HG02588 (cell line): ENCODE measurements around the gene ASGR1.

Experiments
- ATAC-seq: cut with Tn5 transposase; IDR thresholded peaks from one replicate; pipeline ENCODE4 v1.9.1; 2021; ENCODE audit warnings: mild to moderate bottlenecking, moderate library complexity; ENCODE audit not compliant: unreplicated experiment

ASGR1 gene, protein sequence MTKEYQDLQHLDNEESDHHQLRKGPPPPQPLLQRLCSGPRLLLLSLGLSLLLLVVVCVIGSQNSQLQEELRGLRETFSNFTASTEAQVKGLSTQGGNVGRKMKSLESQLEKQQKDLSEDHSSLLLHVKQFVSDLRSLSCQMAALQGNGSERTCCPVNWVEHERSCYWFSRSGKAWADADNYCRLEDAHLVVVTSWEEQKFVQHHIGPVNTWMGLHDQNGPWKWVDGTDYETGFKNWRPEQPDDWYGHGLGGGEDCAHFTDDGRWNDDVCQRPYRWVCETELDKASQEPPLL

GRCh38 chr17:7179317-7180254 lies at the start of gene ASGR1:
ASGR1 (minus strand) TSS chr17:7179370; CDS start chr17:7178563, 807 bp downstream.
- ATAC-seq: no peak

GRCh38 chr17:7228920-7229319 lies 49.8 kb upstream of the ASGR1 start:
- ATAC-seq: no peak

DNA sequence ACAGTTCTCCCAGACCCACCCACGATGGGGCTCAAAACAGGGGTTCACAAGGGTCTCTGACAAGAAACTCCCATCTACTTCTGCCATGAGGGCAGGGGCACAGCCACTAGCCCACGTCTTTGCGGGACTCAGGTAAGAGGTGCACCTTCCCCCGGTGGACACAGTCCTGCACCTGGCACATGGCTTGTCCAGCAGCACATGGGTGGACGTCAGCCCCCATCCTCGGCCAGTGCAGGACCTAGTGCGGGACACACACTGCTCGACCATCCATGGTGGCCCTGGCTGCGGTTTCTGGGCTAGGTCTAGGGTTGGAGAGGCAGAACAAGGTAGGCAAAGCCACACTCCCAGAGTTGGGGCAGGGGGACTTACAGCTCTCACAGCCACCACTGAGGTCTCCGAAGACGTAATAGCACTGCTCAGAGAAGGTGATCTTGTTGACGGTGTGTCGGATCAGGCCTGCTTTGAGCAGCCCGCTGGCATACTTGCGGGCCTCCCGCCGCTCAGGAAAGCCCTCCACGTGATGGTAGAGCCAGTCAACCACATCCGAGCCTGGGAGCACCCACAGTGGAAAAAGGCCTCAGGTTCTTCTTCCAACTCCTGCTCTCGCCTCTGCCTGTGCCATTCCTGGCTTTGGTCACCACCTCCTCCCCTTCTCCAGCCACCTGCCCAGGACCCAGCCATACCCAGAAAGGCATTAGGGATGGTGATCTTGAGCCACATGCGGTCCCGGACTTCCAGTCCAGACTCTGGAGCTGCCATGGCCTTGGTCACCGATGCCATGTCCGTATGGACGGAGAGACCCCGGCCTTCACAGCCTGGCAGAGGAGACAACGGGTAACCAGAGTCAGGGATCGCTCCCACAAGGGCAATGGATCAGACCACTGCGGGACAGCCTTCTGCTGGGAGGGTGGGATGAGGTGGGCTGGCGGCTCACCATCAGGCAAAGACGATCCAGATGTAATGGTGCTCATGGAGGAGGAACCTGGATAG lies 47.8 kb upstream of the ASGR1 start:
- ATAC-seq: no peak

DNA sequence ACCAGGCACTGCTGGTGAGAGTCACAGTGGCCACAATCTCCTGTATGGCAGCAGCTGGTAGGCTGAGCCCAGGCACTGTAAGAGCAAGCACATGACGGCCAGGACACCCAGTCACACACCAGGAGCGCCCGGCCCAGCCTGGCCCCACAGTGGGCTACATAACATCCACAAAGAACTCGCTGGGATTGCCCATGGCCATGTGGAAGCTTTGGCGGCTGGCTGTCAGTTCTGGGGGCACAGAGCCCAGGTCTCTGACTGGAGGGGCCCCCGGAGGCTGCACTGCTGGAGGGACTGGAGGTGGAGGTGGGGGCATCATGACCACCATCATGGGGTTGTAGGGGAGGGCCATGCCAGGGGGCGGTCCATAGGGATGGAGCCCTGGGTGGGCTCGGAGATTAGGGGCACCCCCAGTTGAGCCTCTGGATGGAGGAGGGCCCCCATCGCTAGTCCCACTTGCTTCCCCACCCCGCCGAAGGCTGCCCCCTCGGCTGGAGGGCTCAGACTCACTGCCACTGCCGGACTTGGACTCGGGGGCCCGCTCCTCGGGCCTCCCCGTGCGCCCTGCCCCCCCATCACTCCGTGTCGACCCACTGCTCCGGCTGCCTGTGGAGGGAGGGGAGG lies 46.7 kb upstream of the ASGR1 start:
- no peak for ATAC-seq

- no peak for ATAC-seq
Observed at GRCh38 chr17:7224661-7225111, 45.5 kb upstream of the ASGR1 start.

DNA sequence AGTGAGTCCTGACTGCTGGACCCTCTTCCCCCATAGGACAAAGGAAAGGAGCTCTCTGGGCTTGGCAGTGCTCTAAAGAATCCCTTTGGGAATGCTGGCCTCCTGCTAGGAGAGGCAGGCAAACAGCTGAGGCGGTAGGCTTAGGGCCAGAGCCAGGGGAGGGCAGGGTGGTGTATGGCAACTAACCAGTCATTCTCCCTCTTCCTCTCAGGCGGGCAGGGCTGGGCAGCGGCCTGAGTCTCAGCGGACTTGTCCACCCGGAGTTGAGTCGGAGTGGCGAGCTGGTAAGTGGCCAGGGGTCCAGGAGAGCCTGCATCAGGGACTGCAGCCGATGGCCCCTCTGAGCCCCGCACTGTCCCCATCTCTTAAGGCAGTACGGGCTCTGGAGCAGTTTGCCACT lies 44.9 kb upstream of the ASGR1 start:
- no peak for ATAC-seq

DNA sequence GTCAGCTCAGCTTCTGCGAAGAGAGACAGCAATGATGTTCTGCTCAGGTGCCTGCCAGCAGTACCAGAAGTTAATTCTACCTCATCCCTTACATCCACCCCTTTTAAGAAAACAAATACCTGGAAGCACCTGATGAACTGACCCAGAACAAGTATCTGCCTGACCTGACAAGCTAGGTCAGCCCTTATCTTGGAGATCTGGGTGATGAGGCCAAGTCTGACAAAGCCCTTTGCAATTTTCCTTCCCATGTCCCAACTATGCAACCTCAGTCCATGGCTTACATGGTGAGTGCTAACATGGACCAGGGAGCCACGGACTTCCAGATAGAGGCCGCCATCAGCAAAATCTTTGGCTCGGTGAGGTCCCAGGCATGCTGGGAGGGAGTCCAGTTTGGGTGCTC lies 44.2 kb upstream of the ASGR1 start:
- no peak for ATAC-seq

GRCh38 chr17:7222972-7223292 lies 43.8 kb upstream of the ASGR1 start:
- ATAC-seq: no peak

DNA sequence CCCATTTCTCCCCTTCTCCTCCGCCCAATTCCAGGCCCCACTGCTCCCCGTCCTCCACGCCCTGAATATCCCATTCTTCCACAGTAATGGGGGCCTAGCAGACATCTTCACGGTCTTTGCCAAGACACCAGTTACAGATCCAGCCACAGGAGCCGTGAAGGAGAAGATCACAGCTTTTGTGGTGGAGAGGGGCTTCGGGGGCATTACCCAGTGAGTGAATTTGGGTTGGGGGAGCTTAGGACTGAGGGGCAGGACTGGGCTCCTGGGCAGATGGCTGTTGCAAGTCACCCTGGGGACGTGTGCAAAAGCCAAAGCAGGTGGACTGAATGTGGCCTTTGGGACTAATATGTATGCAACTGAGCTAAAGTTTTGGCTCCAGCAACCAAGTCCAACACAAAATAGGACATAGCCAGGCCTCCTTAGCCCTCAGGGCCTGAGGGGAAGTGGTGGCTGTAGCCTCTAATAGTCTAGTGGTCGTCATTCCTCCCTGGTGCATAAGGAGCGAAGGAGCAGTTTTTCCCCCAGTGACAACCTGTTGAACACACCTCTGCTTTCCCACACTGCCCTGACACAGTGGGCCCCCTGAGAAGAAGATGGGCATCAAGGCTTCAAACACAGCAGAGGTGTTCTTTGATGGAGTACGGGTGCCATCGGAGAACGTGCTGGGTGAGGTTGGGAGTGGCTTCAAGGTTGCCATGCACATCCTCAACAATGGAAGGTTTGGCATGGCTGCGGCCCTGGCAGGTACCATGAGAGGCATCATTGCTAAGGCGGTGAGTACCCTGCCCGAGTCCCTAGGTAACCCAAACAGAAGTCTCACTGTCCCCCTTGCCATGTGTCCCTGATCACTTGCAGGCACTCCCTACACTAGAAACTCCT lies 43.2 kb upstream of the ASGR1 start:
- ATAC-seq: no peak

DNA sequence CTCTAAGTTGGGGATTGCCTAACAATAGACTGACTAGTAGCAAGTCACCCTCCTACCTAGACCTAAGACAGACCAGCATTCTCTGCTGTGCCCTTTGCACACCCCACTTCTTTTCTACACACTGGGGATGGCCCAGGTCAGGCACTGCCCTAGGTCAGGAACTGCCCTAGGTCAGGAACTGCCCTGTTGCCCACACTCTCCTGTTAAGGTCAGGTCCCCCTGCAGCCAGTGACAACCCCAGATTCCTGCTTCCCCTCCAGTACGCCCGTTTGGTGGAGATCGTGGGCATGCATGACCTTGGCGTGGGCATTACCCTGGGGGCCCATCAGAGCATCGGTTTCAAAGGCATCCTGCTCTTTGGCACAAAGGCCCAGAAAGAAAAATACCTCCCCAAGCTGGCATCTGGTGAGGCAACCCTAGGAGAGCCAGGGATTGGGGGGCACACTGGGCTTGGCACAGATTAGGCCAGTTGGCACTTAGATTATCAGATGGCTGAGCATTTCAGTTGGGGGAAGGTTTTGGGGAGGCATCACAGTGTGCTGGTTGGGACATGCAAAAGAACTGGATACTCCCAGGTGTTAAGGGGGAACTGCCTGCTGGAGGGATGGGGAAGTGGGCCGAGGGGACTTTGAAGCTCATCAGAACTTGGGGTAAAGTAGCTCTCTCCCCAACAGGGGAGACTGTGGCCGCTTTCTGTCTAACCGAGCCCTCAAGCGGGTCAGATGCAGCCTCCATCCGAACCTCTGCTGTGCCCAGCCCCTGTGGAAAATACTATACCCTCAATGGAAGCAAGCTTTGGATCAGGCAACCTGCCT lies 42.3 kb upstream of the ASGR1 start:
- no peak for ATAC-seq

GRCh38 chr17:7220593-7221277 lies 41.6 kb upstream of the ASGR1 start:
- no peak for ATAC-seq

- ATAC-seq: peak; percentile 59
Observed at GRCh38 chr17:7219812-7220592, 40.8 kb upstream of the ASGR1 start, which contains the start of the genes ACADVL and DLG4. ACADVL (plus strand) TSS chr17:7219938; CDS start chr17:7219985, 47 bp downstream. DLG4 (minus strand) TSS chr17:7219836.

DNA sequence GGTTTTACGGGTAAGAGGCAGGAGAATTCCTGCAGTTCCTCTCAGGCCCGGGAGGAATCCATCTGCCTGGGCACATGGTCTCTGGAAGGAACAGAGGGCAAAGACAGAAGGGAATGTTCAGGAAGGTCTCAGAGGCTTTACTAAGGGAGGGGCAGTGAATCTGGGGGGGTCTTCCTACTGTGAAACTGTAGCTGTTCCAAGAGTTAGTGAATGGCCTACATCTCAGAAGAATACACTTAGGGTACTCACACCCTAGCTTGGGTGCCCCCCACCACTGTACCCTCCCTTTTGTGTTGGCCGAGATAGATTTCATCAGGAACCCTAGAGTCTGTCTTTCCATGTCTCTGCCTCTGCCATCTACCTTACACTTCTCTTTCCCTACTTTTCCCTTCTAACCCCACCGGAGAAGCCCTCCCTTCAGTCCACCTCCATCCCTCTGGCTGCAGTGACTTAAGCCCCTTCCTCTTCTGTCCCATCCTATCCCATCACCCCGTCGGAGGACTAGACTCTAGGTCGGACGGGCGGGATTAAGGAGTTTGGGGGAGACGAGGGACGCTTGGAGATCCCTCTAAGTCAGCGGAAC lies 40.1 kb upstream of the ASGR1 start:
- ATAC-seq: no peak

DNA sequence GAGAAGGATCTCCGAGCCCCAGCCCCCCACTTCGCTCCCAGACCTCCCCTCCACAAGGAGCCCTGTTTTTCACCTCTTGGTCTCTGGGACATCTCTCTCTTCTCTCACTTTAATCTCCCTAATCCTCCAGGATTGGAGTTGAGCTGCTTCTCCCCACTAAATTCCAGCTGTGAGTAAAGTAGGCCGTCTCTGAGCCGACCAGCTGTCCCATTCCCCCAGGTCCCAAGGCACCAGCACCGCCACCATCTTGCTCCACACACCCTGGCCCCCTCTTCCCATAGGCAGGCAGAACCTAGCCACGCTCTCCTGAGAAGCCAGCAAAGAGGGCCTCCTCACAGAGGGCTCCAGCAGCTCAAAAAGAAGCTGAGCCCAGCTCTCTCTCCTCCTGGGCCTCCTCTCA lies 39.6 kb upstream of the ASGR1 start:
- no peak for ATAC-seq

- ATAC-seq: no peak
Observed at GRCh38 chr17:7218166-7218565, 39.0 kb upstream of the ASGR1 start.

DNA sequence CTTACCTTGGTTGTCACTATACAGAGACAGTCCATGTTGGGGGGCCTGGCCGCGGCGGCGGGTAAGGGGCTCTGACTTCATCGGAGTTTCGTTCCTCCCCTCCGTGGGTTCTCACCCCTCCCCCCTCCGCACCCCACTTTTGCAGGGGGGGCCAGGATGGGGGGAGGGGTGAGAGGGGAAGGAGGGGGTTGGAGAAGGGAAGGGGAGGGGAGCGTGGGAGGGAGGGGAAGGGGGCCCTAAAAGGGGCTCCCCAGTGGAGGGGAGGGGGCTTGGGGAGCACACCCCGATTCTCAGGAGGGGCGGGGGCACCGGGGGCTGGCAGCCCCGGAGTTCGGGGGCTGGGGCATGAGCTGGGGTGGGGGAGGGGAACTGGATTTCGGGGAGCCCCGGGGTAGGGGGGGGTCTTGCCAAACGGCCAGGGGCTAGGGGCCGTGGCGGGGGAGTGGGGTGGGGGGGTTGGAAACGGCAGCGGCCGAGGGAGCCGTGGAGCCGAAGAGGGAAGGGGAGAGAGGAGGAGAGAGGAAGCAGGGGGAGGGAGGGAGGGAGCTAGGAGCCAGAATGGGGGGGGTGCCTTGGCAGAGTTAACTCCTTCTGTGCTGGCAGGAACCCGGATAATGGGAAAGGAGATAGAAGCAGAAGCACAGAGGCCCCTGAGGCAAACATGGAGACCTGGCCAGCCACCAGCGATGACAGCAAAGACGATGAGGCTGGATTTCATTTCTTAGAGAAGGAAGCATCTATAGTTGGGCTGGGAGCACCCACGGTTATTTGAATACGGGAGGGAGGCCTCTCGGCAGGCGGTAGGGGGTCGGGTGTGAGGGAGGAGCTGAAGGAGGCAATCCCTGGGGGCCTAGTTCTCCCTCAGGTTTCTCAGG lies 38.2 kb upstream of the ASGR1 start:
- ATAC-seq: no peak
